Measurements from ENCODE around the gene MACROD1. TPM values are rescaled to one million over a fixed set of nuclear protein-coding genes. Genes with fewer than 3 reads are reported as not detected.

The MACROD1 gene
- total and polyA plus RNA-seq, 2 of the 13 experiments (the other 11 are each of a cell fraction or from before 2014, with no cell fraction given), result 23.1 to 34.5 TPM

GRCh38 chr11:64186492-64187165 lies 20.7 kb upstream of the MACROD1 start (continued):
- TF ChIP-seq ZNF512 (CRISPR knock-in tag; IDR thresholded peaks at IDR 0.05) (no peak), HNRNPLL (IDR thresholded peaks at IDR 0.05; ENCODE audit: low read depth, low read length, poor library complexity, severe bottlenecking) (no peak), ZNF44 (CRISPR knock-in tag; IDR thresholded peaks at IDR 0.05) (no peak), ZFY (CRISPR knock-in tag; IDR thresholded peaks at IDR 0.05) (peak; percentile 41; the same call in 1 of the 2 replicates), ZNF776 (CRISPR knock-in tag; IDR thresholded peaks at IDR 0.05) (0 out of 2 replicates have a peak, but pooled peaks have one; percentile 38), REPIN1 (CRISPR knock-in tag; IDR thresholded peaks at IDR 0.05; ENCODE audit: borderline replicate concordance, low read depth) (no peak), HDAC2 (CRISPR knock-in tag; IDR thresholded peaks at IDR 0.05) (no peak), ZNF383 (CRISPR knock-in tag; IDR thresholded peaks at IDR 0.05; ENCODE audit: borderline replicate concordance) (no peak), TARDBP (CRISPR knock-in tag; IDR thresholded peaks at IDR 0.05) (no peak), ZNF563 (CRISPR knock-in tag; IDR thresholded peaks at IDR 0.05) (peak; percentile 53; the same call in 1 of the 2 replicates), ZNF138 (CRISPR knock-in tag; IDR thresholded peaks at IDR 0.05; ENCODE audit: low read depth) (no peak), ZBTB1 (CRISPR knock-in tag; IDR thresholded peaks at IDR 0.05; ENCODE audit: borderline replicate concordance) (no peak), PLRG1 (conservative IDR thresholded peaks at IDR 0.05) (no peak), BCL6 (CRISPR knock-in tag; IDR thresholded peaks at IDR 0.05) (no peak), ZNF766 (CRISPR knock-in tag; IDR thresholded peaks at IDR 0.05; ENCODE audit: borderline replicate concordance) (no peak), EHMT2 (IDR thresholded peaks at IDR 0.05; ENCODE audit: borderline replicate concordance, low read depth, low read length) (no peak)
- TF ChIP-seq, protein P1, sequence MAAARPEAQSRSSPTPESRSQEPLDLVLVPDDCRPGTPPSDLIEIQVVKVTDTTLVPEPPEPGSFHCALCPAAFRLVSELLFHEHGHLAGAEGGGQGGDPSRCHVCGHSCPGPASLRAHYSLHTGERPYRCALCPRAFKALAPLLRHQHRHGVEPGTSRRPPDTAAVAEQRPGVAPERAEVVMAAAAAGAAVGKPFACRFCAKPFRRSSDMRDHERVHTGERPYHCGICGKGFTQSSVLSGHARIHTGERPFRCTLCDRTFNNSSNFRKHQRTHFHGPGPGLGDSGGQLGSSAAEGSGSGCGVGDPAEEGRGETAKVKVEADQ (CRISPR knock-in tag; IDR thresholded peaks at IDR 0.05; ENCODE audit: borderline replicate concordance), result no peak
- TF ChIP-seq, protein P2, sequence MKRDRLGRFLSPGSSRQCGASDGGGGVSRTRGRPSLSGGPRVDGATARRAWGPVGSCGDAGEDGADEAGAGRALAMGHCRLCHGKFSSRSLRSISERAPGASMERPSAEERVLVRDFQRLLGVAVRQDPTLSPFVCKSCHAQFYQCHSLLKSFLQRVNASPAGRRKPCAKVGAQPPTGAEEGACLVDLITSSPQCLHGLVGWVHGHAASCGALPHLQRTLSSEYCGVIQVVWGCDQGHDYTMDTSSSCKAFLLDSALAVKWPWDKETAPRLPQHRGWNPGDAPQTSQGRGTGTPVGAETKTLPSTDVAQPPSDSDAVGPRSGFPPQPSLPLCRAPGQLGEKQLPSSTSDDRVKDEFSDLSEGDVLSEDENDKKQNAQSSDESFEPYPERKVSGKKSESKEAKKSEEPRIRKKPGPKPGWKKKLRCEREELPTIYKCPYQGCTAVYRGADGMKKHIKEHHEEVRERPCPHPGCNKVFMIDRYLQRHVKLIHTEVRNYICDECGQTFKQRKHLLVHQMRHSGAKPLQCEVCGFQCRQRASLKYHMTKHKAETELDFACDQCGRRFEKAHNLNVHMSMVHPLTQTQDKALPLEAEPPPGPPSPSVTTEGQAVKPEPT (CRISPR knock-in tag; IDR thresholded peaks at IDR 0.05; ENCODE audit: low read depth), result no peak
- TF ChIP-seq, protein P3, sequence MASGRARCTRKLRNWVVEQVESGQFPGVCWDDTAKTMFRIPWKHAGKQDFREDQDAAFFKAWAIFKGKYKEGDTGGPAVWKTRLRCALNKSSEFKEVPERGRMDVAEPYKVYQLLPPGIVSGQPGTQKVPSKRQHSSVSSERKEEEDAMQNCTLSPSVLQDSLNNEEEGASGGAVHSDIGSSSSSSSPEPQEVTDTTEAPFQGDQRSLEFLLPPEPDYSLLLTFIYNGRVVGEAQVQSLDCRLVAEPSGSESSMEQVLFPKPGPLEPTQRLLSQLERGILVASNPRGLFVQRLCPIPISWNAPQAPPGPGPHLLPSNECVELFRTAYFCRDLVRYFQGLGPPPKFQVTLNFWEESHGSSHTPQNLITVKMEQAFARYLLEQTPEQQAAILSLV (CRISPR knock-in tag; IDR thresholded peaks at IDR 0.05; ENCODE audit: borderline replicate concordance), result no peak

Data from HepG2 (cell line).